ENCODE results near the gene HIRIP3. TPM values are rescaled to one million over a fixed set of nuclear protein-coding genes. Genes with fewer than 3 reads are reported as not detected.

HIRIP3 gene
- total and polyA plus RNA-seq, 2 experiments from 2014 or later = 3.2 to 11.9 TPM

DNA sequence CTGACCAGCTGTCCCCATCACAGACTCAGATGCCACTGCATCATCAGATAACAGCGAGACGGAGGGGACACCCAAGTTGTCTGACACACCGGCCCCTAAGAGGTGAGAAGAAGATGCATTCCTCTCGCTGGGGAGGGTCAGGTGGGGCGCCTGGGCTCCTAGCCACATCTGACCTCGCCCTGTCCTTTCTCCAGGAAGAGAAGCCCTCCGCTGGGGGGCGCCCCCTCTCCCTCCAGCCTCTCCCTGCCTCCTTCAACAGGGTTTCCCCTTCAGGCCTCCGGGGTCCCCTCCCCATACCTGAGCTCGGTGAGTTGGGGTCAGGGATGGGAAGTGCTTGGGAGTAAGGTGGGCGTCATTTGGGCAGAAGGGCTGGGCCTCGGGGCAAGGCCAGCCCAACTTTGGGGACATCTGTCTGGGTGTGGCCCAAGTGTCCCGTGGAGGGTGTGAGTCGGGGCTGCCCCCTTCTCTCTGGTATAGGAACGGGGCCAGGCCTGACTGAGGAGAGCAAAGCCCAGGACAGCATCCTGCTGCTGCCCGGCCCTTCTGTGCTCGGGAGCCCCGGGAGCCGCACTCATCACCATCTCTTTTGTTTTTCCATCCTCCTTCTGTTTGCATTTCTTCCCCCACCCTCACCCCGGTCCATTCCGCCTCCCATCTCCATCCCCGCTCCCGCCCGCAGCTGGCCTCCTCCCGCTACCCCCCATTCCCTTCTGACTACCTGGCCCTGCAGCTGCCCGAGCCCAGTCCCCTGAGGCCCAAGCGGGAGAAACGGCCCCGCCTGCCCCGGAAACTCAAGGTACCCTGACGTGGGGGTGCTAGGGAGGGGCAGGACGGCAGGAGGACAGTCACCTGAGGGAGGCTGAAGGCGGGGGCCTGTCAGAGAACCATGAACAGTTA, 5.6 kb upstream of the HIRIP3 start:
- Histone ChIP-seq H3K9ac (no peak overlapping the region), H2AFZ (no peak overlapping the region), H3K9me2 (ENCODE audit: insufficient read depth) (no peaks in the 10 kb centered on the region), H3K79me2 (ENCODE audit: insufficient read depth) (peaks cover 19% of the 10 kb centered on the region), H3K36me3 (ENCODE audit: low read depth) (no peaks in the 10 kb centered on the region), H4K20me1 (ENCODE audit: insufficient read depth) (no peaks in the 10 kb centered on the region), H3K4me2 (ENCODE audit: unreplicated experiment) (no peak overlapping the region), H3K9me3 (ENCODE audit: low read depth) (no peaks in the 10 kb centered on the region), H3K27ac (no peak overlapping the region), H3K27me3 (replicated peaks; ENCODE audit: insufficient read depth) (no peaks in the 10 kb centered on the region), H3K4me3 (no peak overlapping the region), H3F3A (ENCODE audit: insufficient read depth) (no peaks in the 10 kb centered on the region), H3K4me1 (ENCODE audit: insufficient read depth) (0 out of 2 replicates have a peak, but pooled peaks cover 4% of the 10 kb centered on the region)
- DNase-seq = no peak
- in situ Hi-C loops (cut with MboI) = no loop called here
- 75 to 82% methylated on average over 23 to 33 of the region's 33 CpGs for WGBS, 2 experiments (ENCODE audit: low coverage in 1 of 2, low lambda C conversion rate in 2 of 2, missing lambda C conversion rate in 2 of 2)
- TF ChIP-seq EZH2phosphoT487 (IDR thresholded peaks at IDR 0.05; ENCODE audit: insufficient read depth, low read depth) = no peak
- TF ChIP-seq EZH2 (IDR thresholded peaks at IDR 0.05; ENCODE audit: insufficient read depth, poor library complexity, severe bottlenecking) = no peak

DNA sequence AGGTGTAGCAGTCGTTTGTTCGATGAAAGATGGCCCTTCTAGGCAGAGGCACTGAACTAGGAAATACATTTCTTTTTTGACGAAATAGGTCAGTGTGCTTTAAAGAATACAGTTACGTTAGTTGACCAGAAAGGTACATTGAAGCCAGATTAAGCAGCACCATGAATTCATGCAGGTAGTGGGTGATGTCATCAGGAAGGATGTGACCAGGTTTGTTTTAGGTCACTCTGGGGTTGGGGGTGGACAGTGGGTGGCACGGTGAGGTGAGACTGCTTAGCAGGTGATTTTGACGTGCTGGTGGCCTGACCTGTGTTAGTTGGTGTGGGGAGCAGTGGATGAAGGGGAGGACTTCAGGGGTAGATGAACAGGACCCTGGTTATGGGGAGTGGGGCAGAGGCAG, 4.2 kb upstream of the HIRIP3 start:
- Histone ChIP-seq H2AFZ (no peak overlapping the region), H3K9me3 (ENCODE audit: low read depth) (no peaks in the 10 kb centered on the region), H3K27me3 (replicated peaks; ENCODE audit: insufficient read depth) (no peaks in the 10 kb centered on the region), H3K4me1 (ENCODE audit: insufficient read depth) (peaks cover 8% of the 10 kb centered on the region), H4K20me1 (ENCODE audit: insufficient read depth) (no peaks in the 10 kb centered on the region), H3K4me2 (ENCODE audit: unreplicated experiment) (no peak overlapping the region), H3K4me3 (no peak overlapping the region), H3K27ac (no peak overlapping the region), H3K36me3 (ENCODE audit: low read depth) (no peaks in the 10 kb centered on the region), H3K9me2 (ENCODE audit: insufficient read depth) (no peaks in the 10 kb centered on the region), H3K79me2 (ENCODE audit: insufficient read depth) (peaks cover 19% of the 10 kb centered on the region), H3F3A (ENCODE audit: insufficient read depth) (peaks cover 2% of the 10 kb centered on the region; the same call in 1 of the 2 replicates), H3K9ac (no peak overlapping the region)
- no peak for TF ChIP-seq EZH2phosphoT487 (IDR thresholded peaks at IDR 0.05; ENCODE audit: insufficient read depth, low read depth)
- TF ChIP-seq EZH2 (IDR thresholded peaks at IDR 0.05; ENCODE audit: insufficient read depth, poor library complexity, severe bottlenecking) = no peak
- in situ Hi-C loops (cut with MboI) = no loop called here
- DNase-seq = no peak
- 95 to 98% methylated on average over 6 of the region's 6 CpGs for WGBS, 2 experiments (ENCODE audit: low coverage in 1 of 2, low lambda C conversion rate in 2 of 2, missing lambda C conversion rate in 2 of 2)

DNA sequence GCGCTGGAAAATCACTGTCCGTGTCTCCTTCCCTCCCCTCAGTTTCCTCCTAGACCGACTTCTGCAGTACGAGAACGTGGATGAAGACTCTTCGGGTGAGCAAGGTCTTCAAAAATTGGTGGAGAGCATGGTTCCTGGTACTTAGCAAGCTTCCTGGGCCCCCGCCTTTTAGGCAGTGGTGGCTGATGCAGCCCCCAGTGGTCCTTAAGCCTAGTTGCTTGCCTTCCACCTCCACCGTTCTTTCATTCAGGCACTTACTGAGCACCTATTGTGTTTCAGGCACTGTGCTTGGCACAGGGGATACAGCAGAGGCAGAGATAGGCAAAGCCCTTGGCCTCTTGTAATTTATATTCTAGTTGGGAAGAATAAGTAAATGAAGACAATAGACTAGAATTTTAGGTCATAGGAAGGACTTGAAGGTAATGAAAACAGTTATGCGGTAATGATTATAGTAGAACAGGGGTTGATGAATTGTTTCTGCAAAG, 1.4 kb upstream of the HIRIP3 start:
- TF ChIP-seq EZH2 (IDR thresholded peaks at IDR 0.05; ENCODE audit: insufficient read depth, poor library complexity, severe bottlenecking) = no peak
- no peak for TF ChIP-seq EZH2phosphoT487 (IDR thresholded peaks at IDR 0.05; ENCODE audit: insufficient read depth, low read depth)
- H3K4me1 ChIP-seq (ENCODE audit: insufficient read depth) = peaks cover 15% of the 10 kb centered on the region
- peak overlapping the region; percentile 89 for H3K4me2 ChIP-seq (ENCODE audit: unreplicated experiment)
- in situ Hi-C loops (cut with MboI) = no loop called here
- no peaks in the 10 kb centered on the region for H3K9me3 ChIP-seq (ENCODE audit: low read depth)
- H3K27ac ChIP-seq = no peak overlapping the region
- H2AFZ ChIP-seq = peak overlapping the region; percentile 95
- H3K27me3 ChIP-seq (replicated peaks; ENCODE audit: insufficient read depth) = no peaks in the 10 kb centered on the region
- peaks cover 16% of the 10 kb centered on the region for H3F3A ChIP-seq (ENCODE audit: insufficient read depth)
- H3K36me3 ChIP-seq (ENCODE audit: low read depth) = peaks cover 4% of the 10 kb centered on the region; the same call in 1 of the 2 replicates
- peak overlapping the region; percentile 91 for H3K4me3 ChIP-seq
- peaks cover 19% of the 10 kb centered on the region for H3K79me2 ChIP-seq (ENCODE audit: insufficient read depth)
- no peaks in the 10 kb centered on the region for H4K20me1 ChIP-seq (ENCODE audit: insufficient read depth)
- H3K9me2 ChIP-seq (ENCODE audit: insufficient read depth) = no peaks in the 10 kb centered on the region
- no peak for DNase-seq
- 17 to 22% methylated on average over 9 of the region's 9 CpGs for WGBS, 2 experiments (ENCODE audit: low coverage in 1 of 2, low lambda C conversion rate in 2 of 2, missing lambda C conversion rate in 2 of 2)
- H3K9ac ChIP-seq = peak overlapping the region; percentile 86

DNA sequence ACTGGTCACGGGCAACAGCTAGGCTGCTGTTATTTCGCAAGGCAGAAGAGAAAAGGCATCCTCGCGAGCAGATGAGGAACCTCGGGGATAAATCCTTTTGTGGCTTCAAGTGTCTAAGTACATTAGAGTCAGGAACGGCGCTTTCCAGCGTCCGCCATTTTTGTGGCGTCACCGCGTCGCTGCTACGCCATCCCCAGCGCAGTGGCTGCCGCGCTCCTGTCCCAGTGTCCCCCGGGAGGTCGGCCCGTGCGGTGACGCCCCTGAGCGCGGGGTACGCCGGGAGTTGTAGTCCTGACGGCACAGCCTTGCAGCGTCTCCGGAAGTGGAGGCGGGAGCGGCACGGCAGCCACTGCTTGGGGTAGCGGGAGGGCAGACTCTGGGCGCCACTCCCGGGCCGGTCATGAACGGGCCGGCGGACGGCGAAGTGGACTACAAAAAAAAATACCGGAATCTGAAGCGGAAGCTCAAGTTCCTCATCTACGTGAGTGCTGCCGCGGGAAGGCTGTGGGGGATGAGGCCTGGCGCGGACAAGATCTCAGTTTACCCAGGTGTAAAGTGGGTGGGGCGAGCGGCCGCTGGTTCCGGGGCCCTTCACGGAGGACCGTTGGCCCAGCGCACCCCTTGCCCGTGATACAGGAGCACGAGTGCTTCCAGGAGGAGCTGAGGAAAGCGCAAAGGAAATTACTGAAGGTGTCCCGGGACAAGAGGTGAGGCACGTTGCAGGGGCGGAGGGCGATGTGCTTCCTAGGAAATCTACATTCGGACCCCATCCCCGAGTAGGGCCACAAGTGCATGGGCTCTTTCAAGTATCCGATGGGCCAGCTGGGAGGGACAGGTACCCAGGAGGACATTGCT, 721 bp upstream of the HIRIP3 start, which contains the start of gene INO80E:
INO80E (plus strand) TSS at position 331 of the 855 bp plus-strand sequence; CDS start at position 401, 70 bp downstream.
- no peaks in the 10 kb centered on the region for H3K27me3 ChIP-seq (replicated peaks; ENCODE audit: insufficient read depth)
- peaks cover 4% of the 10 kb centered on the region; the same call in 1 of the 2 replicates for H3K36me3 ChIP-seq (ENCODE audit: low read depth)
- peak within 1 kb of the TSS; percentile 91 for H3K4me3 ChIP-seq
- H3F3A ChIP-seq (ENCODE audit: insufficient read depth) = peaks cover 16% of the 10 kb centered on the region
- peak within 1 kb of the TSS; percentile 95 for H2AFZ ChIP-seq
- peak within 1 kb of the TSS; percentile 81 for H3K27ac ChIP-seq
- H3K9ac ChIP-seq = peak within 1 kb of the TSS; percentile 86
- peak within 1 kb of the TSS; percentile 89 for H3K4me2 ChIP-seq (ENCODE audit: unreplicated experiment)
- WGBS, 2 experiments (ENCODE audit: low coverage in 1 of 2, low lambda C conversion rate in 2 of 2, missing lambda C conversion rate in 2 of 2) = 0 to 1% methylated on average over 63 to 65 of the region's 65 CpGs
- peak; percentile 98 for DNase-seq
- H3K79me2 ChIP-seq (ENCODE audit: insufficient read depth) = peaks cover 19% of the 10 kb centered on the region
- no peaks in the 10 kb centered on the region for H3K9me3 ChIP-seq (ENCODE audit: low read depth)
- H3K9me2 ChIP-seq (ENCODE audit: insufficient read depth) = no peaks in the 10 kb centered on the region
- H4K20me1 ChIP-seq (ENCODE audit: insufficient read depth) = no peaks in the 10 kb centered on the region
- in situ Hi-C loops (cut with MboI) = no loop called here
- no peak for TF ChIP-seq EZH2phosphoT487 (IDR thresholded peaks at IDR 0.05; ENCODE audit: insufficient read depth, low read depth)
- no peak for TF ChIP-seq EZH2 (IDR thresholded peaks at IDR 0.05; ENCODE audit: insufficient read depth, poor library complexity, severe bottlenecking)
- peaks cover 15% of the 10 kb centered on the region for H3K4me1 ChIP-seq (ENCODE audit: insufficient read depth)

All from GM23248 (cell line).